ENCODE measurements around the gene SNAPC2. TPM values are rescaled to one million over a fixed set of nuclear protein-coding genes. Genes with fewer than 3 reads are reported as not detected.

Gene SNAPC2
- total RNA-seq, 4 donors from 2014 or later = 29.5 to 37.7 (median 33.4) TPM

GRCh38 chr19:7898967-7899366 lies 21.2 kb upstream of the SNAPC2 start:
- Histone ChIP-seq H3K27me3 (peaks cover 30% of the 10 kb centered on the region), H3K36me3 (no peaks in the 10 kb centered on the region), H3K4me3 (no peak overlapping the region), H3K4me1 (peaks cover 0 to 10% (median 6%) of the 10 kb centered on the region in 3 donors), H3K9me3 (no peaks in the 10 kb centered on the region), H3K27ac (no peak overlapping the region)
- WGBS, 2 donors (ENCODE audit: low coverage in 1 of 2) = 88% methylated on average over 8 of the region's 16 CpGs; no CpG with 5 or more reads in 1 of the 2 donors
- no peak for TF ChIP-seq EP300 (IDR thresholded peaks at IDR 0.05)
- no peak for ATAC-seq

- TF ChIP-seq POLR2A (IDR thresholded peaks at IDR 0.05) (no peak), CTCF (IDR thresholded peaks at IDR 0.05) (no peak), POLR2AphosphoS5 (IDR thresholded peaks at IDR 0.05) (no peak), EP300 (IDR thresholded peaks at IDR 0.05) (no peak)
- H3K9me3 ChIP-seq = no peaks in the 10 kb centered on the region
- H3K36me3 ChIP-seq = no peaks in the 10 kb centered on the region
- H3K4me1 ChIP-seq = peaks cover 4 to 17% (median 10%) of the 10 kb centered on the region in 3 donors
- WGBS, 2 donors (ENCODE audit: low coverage in 1 of 2) = no CpG with 5 or more reads among the region's 34 CpGs
- H3K27ac ChIP-seq = no peak overlapping the region
- H3K27me3 ChIP-seq = peaks cover 21% of the 10 kb centered on the region
- H3K4me3 ChIP-seq = no peak overlapping the region
- ATAC-seq = no peak
These were observed 20.3 kb upstream of the SNAPC2 start for GRCh38 chr19:7899751-7900378.

- H3K4me3 ChIP-seq = no peak overlapping the region
- H3K4me1 ChIP-seq = peaks cover 4 to 22% (median 16%) of the 10 kb centered on the region in 3 donors
- H3K27me3 ChIP-seq = peaks cover 16% of the 10 kb centered on the region
- WGBS, 2 donors (ENCODE audit: low coverage in 1 of 2) = 80% methylated on average over 1 of the region's 21 CpGs; no CpG with 5 or more reads in 1 of the 2 donors
- TF ChIP-seq CTCF (IDR thresholded peaks at IDR 0.05) (no peak), EP300 (IDR thresholded peaks at IDR 0.05) (no peak), POLR2A (IDR thresholded peaks at IDR 0.05) (no peak), POLR2AphosphoS5 (IDR thresholded peaks at IDR 0.05) (no peak)
- no peaks in the 10 kb centered on the region for H3K9me3 ChIP-seq
- H3K36me3 ChIP-seq = peaks cover 0 to 3% of the 10 kb centered on the region in 2 donors
- no peak for ATAC-seq
- no peak overlapping the region for H3K27ac ChIP-seq
These were observed 19.7 kb upstream of the SNAPC2 start for GRCh38 chr19:7900401-7900870.

- H3K4me1 ChIP-seq = peaks cover 4 to 27% (median 21%) of the 10 kb centered on the region in 3 donors
- peaks cover 0 to 8% of the 10 kb centered on the region in 2 donors for H3K36me3 ChIP-seq
- no peak overlapping the region for H3K27ac ChIP-seq
- H3K9me3 ChIP-seq = no peaks in the 10 kb centered on the region
- H3K4me3 ChIP-seq = no peak overlapping the region
- peaks cover 12% of the 10 kb centered on the region for H3K27me3 ChIP-seq
- ATAC-seq = no peak
- WGBS, 2 donors (ENCODE audit: low coverage in 1 of 2) = 60% methylated on average over 1 of the region's 3 CpGs; no CpG with 5 or more reads in 1 of the 2 donors
- TF ChIP-seq CTCF (IDR thresholded peaks at IDR 0.05) = no peak
These were observed 19.2 kb upstream of the SNAPC2 start for GRCh38 chr19:7900931-7901330.

GRCh38 chr19:7901337-7901736 lies 18.8 kb upstream of the SNAPC2 start:
- no peak overlapping the region for H3K4me3 ChIP-seq
- WGBS, 2 donors (ENCODE audit: low coverage in 1 of 2) = 78 to 98% methylated on average over 2 to 5 of the region's 7 CpGs

More at GRCh38 chr19:7901337-7901736, 18.8 kb upstream of the SNAPC2 start:
- Histone ChIP-seq H3K9me3 (no peaks in the 10 kb centered on the region), H3K27ac (no peak overlapping the region), H3K4me1 (peaks cover 4 to 31% (median 24%) of the 10 kb centered on the region in 3 donors), H3K36me3 (peaks cover 0 to 12% of the 10 kb centered on the region in 2 donors), H3K27me3 (peaks cover 12% of the 10 kb centered on the region)
- TF ChIP-seq CTCF (IDR thresholded peaks at IDR 0.05) = no peak
- TF ChIP-seq POLR2AphosphoS5 (IDR thresholded peaks at IDR 0.05) = no peak
- no peak for TF ChIP-seq POLR2A (IDR thresholded peaks at IDR 0.05)
- no peak for TF ChIP-seq EP300 (IDR thresholded peaks at IDR 0.05)
- no peak for ATAC-seq

Measured in gastroesophageal sphincter (tissue), 4 donors.